ENCODE measurements around the gene EEF1A2.
"Not testable (repeated sequence)": the region's sequence is repeated elsewhere in the genome, so short reads cannot be mapped to it uniquely, and the experiment has no call there.

- TF ChIP-seq, protein P1, sequence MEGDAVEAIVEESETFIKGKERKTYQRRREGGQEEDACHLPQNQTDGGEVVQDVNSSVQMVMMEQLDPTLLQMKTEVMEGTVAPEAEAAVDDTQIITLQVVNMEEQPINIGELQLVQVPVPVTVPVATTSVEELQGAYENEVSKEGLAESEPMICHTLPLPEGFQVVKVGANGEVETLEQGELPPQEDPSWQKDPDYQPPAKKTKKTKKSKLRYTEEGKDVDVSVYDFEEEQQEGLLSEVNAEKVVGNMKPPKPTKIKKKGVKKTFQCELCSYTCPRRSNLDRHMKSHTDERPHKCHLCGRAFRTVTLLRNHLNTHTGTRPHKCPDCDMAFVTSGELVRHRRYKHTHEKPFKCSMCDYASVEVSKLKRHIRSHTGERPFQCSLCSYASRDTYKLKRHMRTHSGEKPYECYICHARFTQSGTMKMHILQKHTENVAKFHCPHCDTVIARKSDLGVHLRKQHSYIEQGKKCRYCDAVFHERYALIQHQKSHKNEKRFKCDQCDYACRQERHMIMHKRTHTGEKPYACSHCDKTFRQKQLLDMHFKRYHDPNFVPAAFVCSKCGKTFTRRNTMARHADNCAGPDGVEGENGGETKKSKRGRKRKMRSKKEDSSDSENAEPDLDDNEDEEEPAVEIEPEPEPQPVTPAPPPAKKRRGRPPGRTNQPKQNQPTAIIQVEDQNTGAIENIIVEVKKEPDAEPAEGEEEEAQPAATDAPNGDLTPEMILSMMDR (IDR thresholded peaks at IDR 0.05), result not testable (repeated sequence)
- not testable (repeated sequence) for TF ChIP-seq HMGXB4 (CRISPR knock-in tag; IDR thresholded peaks at IDR 0.05); NFYB (CRISPR knock-in tag; conservative IDR thresholded peaks at IDR 0.05; ENCODE audit: low read depth); CBFB (CRISPR knock-in tag; IDR thresholded peaks at IDR 0.05; ENCODE audit: low read depth); ZBTB21 (CRISPR knock-in tag; IDR thresholded peaks at IDR 0.05; ENCODE audit: borderline replicate concordance); MAX (CRISPR knock-in tag; IDR thresholded peaks at IDR 0.05); ETV6 (CRISPR knock-in tag; IDR thresholded peaks at IDR 0.05)
- TF ChIP-seq, protein P2, sequence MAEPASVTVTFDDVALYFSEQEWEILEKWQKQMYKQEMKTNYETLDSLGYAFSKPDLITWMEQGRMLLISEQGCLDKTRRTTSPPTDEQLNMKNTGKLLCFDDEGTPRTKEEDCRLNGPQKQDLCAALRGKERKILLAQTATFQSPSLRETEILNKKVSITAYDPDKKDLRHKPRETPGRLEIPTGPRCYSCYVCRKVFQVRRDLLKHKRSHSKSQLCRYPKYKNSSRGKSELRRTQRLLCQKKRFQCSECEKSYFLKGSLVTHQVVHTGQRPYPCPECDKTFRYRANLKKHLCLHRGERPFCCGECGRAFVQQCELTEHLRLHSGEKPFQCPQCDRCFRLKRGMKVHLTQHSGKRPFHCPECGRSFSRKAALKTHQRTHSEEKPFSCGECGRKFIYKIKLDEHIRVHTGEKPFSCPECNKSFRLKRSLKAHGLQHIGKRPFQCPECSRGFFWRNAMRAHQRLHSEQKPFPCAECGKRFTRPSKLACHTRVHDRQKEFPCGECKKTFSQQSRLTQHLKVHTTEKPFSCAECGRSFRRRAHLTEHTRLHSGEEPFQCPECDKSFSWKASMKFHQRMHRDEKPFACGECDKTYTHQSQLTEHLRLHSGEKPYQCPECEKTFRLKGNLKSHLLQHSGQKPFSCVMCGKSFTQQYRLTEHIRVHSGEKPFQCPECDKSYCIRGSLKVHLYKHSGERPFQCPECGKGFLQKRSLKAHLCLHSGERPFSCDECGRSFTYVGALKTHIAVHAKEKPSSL (CRISPR knock-in tag; conservative IDR thresholded peaks at IDR 0.05), result not testable (repeated sequence)
These were observed 15.6 kb upstream of the EEF1A2 start for GRCh38 chr20:63514520-63514919.

Data from WTC11 (cell line).